ENCODE results near the gene TNK1. TPM values are rescaled to one million over a fixed set of nuclear protein-coding genes. Genes with fewer than 3 reads are reported as not detected.

Gene TNK1
- total RNA-seq, 1 donor from 2014 or later = 2.1 TPM

DNA sequence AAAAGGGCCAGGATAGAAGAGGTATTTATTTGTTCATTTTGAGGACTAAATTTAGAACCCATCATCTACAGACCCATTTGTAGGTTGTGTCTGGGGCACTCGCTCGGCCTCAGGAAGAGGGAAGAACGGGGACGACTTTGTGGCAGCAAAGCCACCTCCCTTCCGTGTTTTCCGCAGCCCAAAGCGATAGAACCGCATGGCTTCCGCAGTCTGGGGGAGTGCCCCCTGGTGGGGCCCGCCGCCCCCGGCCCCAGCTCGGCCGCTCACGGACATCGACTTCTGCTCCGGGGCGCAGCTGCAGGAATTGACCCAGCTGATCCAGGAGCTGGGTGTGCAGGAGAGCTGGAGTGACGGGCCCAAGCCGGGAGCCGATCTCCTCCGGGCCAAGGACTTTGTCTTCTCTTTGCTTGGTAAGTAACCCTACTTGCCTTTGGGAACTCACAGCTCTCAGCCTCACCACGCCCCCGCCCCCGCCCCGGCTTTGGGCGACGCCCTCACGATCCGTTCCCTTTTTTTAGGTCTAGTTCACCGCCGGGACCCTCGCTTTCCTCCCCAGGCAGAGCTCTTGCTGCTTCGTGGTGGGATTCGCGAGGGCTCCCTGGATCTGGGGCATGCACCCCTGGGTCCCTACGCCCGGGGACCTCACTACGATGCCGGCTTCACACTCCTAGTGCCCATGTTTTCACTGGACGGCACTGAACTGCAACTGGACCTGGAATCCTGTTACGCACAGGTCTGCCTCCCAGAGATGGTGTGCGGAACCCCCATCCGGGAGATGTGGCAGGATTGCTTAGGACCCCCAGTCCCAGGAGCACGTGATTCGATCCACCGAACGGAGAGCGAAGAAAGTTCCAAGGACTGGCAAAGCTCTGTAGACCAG lies 55.0 kb downstream of the TNK1 start:
- peak; percentile 51 for DNase-seq

DNA sequence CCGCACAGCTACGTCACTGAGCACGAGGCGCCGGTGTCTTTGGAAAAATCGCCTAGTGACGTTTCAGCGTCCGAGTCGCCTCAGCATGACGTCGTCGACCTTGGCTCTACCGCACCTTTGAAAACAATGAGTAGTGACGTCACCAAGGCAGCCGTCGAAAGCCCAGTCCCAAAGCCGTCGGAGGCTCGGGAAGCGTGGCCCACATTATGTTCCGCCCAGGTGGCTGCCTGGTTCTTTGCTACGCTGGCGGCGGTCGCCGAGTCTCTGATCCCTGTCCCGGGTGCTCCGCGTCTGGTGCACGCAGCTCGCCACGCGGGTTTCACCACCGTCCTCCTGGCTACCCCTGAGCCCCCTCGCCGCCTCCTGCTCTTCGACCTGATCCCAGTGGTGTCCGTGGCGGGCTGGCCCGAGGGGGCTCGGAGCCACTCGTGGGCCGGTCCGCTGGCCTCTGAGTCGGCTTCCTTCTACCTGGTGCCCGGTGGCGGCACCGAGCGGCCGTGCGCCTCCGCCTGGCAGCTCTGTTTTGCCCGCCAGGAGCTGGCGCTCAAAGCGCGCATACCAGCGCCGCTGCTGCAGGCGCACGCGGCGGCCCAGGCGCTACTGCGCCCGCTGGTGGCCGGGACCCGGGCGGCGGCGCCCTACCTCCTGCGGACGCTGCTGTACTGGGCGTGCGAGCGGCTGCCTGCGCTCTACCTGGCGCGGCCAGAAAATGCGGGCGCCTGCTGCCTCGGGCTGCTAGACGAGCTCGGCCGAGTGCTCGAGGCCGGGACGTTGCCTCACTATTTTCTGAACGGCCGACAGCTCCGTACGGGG lies 55.9 kb downstream of the TNK1 start:
- peak; percentile 85 for DNase-seq

DNA sequence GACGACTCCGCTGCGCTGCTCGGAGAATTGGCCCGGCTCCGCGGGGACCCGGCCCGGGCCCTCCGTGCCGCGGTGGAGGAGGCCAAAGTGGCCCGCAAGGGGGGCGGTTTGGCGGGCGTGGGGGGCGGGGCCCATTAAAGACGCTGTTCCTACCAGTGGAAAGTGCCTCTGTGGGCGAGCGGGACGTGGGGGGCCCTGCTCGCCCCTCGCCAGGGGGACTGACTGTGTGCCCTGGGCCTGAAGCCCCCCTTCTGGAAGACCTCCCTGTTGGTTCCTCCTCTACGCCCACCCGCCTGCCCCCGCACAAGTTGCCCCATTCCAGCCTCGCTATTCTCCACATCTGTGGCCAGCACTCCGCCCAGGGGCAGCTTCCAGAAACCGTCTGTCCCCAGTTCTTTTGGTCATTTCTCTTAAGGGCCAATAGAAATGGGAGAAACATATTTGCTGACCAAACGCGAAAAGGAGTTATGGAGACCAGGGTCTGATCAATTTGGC lies 56.5 kb downstream of the TNK1 start:
- DNase-seq = no peak

DNA sequence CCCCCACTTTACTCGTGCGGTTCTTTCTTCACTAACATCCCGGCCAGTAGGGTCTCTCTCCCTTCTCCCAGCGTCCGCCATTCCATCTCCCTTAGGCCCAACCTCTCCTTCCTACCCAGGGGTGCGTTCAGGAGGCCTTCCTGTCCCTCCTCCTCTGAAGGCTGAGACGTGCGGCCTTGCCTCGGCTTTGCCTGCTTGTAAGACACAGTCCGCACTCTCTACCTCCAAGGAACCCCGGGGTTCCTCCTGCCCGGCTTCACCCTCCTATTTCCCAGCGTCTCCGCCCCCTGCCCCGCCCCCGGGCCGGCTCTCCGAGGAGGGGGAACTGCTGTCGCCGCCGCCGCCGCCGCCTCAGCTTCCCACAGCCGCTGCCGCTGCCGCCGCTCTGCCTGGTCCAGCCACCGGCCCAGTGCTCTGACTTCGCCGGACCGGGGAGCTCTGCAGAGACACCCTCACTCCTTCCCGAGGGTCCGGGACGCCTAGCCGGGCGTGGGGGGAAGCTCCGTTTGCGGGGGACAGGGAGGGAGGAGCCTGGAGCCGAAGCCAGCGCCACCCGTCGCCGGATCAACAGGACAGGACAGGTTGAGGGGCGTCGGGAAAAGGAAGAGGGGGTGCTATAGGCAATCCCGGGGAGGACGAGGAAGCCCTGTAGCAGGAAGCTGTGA lies 57.2 kb downstream of the TNK1 start:
- peak; percentile 68 for DNase-seq

DNA sequence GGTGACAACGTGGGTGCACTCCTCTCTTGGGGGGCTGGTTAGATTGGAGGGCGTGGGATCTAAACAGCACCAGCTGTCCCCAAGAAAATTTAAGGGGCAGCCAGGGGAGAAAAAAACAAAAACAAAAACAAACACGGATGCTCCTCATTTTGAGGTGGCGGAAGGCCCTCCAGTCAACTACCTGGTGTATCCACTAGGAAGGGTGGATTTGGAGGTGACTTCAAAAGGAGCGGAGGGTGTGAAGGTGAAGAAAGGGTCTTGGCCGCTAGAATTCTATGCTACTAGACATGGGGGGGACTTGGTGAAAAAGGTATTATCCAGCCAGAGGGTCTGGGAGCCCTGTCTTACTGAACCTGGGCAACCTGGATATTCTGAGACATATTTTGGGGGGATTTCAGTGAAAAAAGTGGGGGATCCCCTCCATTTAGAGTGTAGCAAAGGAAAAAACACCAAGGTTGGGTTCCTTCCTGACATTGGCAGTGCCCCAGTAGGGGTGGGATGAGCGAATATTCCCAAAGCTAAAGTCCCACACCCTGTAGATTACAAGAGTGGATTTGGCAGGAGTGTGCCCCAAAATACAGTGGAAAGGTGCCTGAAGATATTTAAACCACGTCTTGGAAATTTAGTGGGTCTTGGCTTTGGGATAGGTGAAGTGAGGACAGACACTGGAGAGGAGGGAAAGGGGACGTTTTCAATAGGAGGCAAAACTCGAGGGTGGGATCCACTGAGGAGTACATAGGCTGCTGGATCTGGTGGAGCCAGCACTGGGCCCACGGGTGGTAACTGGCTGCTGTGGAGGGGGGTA lies 58.0 kb downstream of the TNK1 start:
- no peak for DNase-seq

Other genes with a start within 250 kb of the TNK1 start
- gene ASGR1, start 201.7 kb upstream of the TNK1 start, total RNA-seq = 0.21 TPM
- gene DLG4, start 161.3 kb upstream of the TNK1 start, total RNA-seq = 11.1 TPM
- gene ACADVL, start 161.2 kb upstream of the TNK1 start, total RNA-seq = 260 TPM
- gene DVL2, start 146.6 kb upstream of the TNK1 start, total RNA-seq = 53.7 TPM
- 22.3 TPM for gene PHF23, start 141.6 kb upstream of the TNK1 start, total RNA-seq
- 283 TPM for gene GABARAP, start 138.6 kb upstream of the TNK1 start, total RNA-seq
- gene CTDNEP1, start 129.4 kb upstream of the TNK1 start, total RNA-seq = 63.6 TPM
- 43.2 TPM for gene ELP5, start 128.9 kb upstream of the TNK1 start, total RNA-seq
- 22.2 TPM for gene CLDN7, start 118.6 kb upstream of the TNK1 start, total RNA-seq
- gene SLC2A4, start 99.4 kb upstream of the TNK1 start, total RNA-seq = 75.2 TPM
- gene YBX2, start 86.5 kb upstream of the TNK1 start, total RNA-seq = 0.51 TPM
- 212 TPM for gene EIF5A, start 73.5 kb upstream of the TNK1 start, total RNA-seq
- 35.3 TPM for gene GPS2, start 65.7 kb upstream of the TNK1 start, total RNA-seq
- 22.5 TPM for gene NEURL4, start 51.8 kb upstream of the TNK1 start, total RNA-seq
- 1.7 TPM for gene ACAP1, start 44.6 kb upstream of the TNK1 start, total RNA-seq
- gene KCTD11, start 28.9 kb upstream of the TNK1 start, total RNA-seq = 3.4 TPM
- not detected for gene TMEM95, start 25.9 kb upstream of the TNK1 start, total RNA-seq
- gene PLSCR3, start 13.4 kb downstream of the TNK1 start, total RNA-seq = 9.4 TPM
- 69.0 TPM for gene TMEM256, start 23.0 kb downstream of the TNK1 start, total RNA-seq
- gene NLGN2, start 26.8 kb downstream of the TNK1 start, total RNA-seq = 9.3 TPM
- not detected for gene SPEM1, start 39.2 kb downstream of the TNK1 start, total RNA-seq
- gene SPEM2, start 44.5 kb downstream of the TNK1 start, total RNA-seq = not detected
- not detected for gene SPEM3, start 47.8 kb downstream of the TNK1 start, total RNA-seq
- gene TMEM102, start 54.3 kb downstream of the TNK1 start, total RNA-seq = 2.4 TPM
- gene FGF11, start 58.4 kb downstream of the TNK1 start, total RNA-seq = 5.4 TPM
- 27.9 TPM for gene CHRNB1, start 64.0 kb downstream of the TNK1 start, total RNA-seq
- gene ZBTB4, start 98.5 kb downstream of the TNK1 start, total RNA-seq = 22.9 TPM
- not detected for gene SLC35G6, start 100.4 kb downstream of the TNK1 start, total RNA-seq
- 71.4 TPM for gene POLR2A, start 103.3 kb downstream of the TNK1 start, total RNA-seq
- 18.0 TPM for gene TNFSF12, start 168.0 kb downstream of the TNK1 start, total RNA-seq
- 6.6 TPM for gene TNFSF13, start 177.7 kb downstream of the TNK1 start, total RNA-seq
- gene SENP3, start 180.8 kb downstream of the TNK1 start, total RNA-seq = 36.8 TPM
- 2.4 TPM for gene CD68, start 198.5 kb downstream of the TNK1 start, total RNA-seq
- 27.4 TPM for gene MPDU1, start 202.8 kb downstream of the TNK1 start, total RNA-seq
- gene SOX15, start 209.0 kb downstream of the TNK1 start, total RNA-seq = 9.6 TPM
- 47.8 TPM for gene FXR2, start 233.8 kb downstream of the TNK1 start, total RNA-seq
- gene SAT2, start 246.7 kb downstream of the TNK1 start, total RNA-seq = 33.2 TPM
- not detected for gene SHBG, start 249.0 kb downstream of the TNK1 start, total RNA-seq